ENCODE data around the gene MAFF. TPM values are rescaled to one million over a fixed set of nuclear protein-coding genes. Genes with fewer than 3 reads are reported as not detected.
A peak's percentile ranks its signal among the peaks of the same experiment; 100 is the strongest.

MAFF gene
- total RNA-seq, 1 donor from 2014 or later = 4.5 TPM

- no peaks in the 10 kb centered on the region for H3K9me3 Mint-ChIP-seq
- H3K27ac Mint-ChIP-seq = no peak overlapping the region
- ATAC-seq (ENCODE audit: low read depth) (no peak), DNase-seq (no peak)
- TF ChIP-seq CTCF (IDR thresholded peaks at IDR 0.05) = no peak
- ChIA-PET POLR2A (interaction anchor here (1.0 kb wide), 1 partner anchor 17 kb away, joined by 4 read pairs; the partner anchor contains the start of gene TMEM184B), CTCF (no interaction called here)
- no peak overlapping the region for H3K4me3 Mint-ChIP-seq
- H3K36me3 Mint-ChIP-seq (ENCODE audit: low read depth) = no peaks in the 10 kb centered on the region
- no peaks in the 10 kb centered on the region for H3K27me3 Mint-ChIP-seq
- peaks cover 18% of the 10 kb centered on the region for H3K4me1 Mint-ChIP-seq
- intact Hi-C loops (cut with micrococcal nuclease) = no loop called here
Observed at GRCh38 chr22:38255697-38256096, 53.9 kb downstream of the MAFF start.

GRCh38 chr22:38257181-38257580 lies 55.4 kb downstream of the MAFF start:
- no peak for TF ChIP-seq CTCF (IDR thresholded peaks at IDR 0.05)
- ATAC-seq (ENCODE audit: low read depth) (no peak), DNase-seq (no peak)
- CTCF ChIA-PET = no interaction called here
- Mint-ChIP-seq H3K9me3 (no peaks in the 10 kb centered on the region), H3K4me1 (peaks cover 32% of the 10 kb centered on the region), H3K27me3 (no peaks in the 10 kb centered on the region), H3K36me3 (ENCODE audit: low read depth) (no peaks in the 10 kb centered on the region), H3K27ac (no peak overlapping the region), H3K4me3 (no peak overlapping the region)
- POLR2A ChIA-PET = interaction anchor here (0.7 kb wide), 2 partner anchors 250 to 430 kb away, joined by 6 to 13 read pairs; no protein-coding TSS in a partner anchor
- intact Hi-C loops (cut with micrococcal nuclease) = no loop called here

GRCh38 chr22:38257650-38258250 lies 56.0 kb downstream of the MAFF start:
- no peak for TF ChIP-seq CTCF (IDR thresholded peaks at IDR 0.05)
- Mint-ChIP-seq H3K4me3 (no peak overlapping the region), H3K36me3 (ENCODE audit: low read depth) (no peaks in the 10 kb centered on the region), H3K27me3 (no peaks in the 10 kb centered on the region), H3K9me3 (no peaks in the 10 kb centered on the region), H3K4me1 (peaks cover 35% of the 10 kb centered on the region), H3K27ac (no peak overlapping the region)
- ChIA-PET POLR2A (interaction anchor here (0.7 kb wide), 1 partner anchor 204 kb away, joined by 7 read pairs; no protein-coding TSS in a partner anchor), CTCF (interaction anchor here (1.0 kb wide), 1 partner anchor 101 kb away, joined by 3 read pairs; no protein-coding TSS in a partner anchor)
- no peak for DNase-seq
- no peak for ATAC-seq (ENCODE audit: low read depth)
- intact Hi-C loops (cut with micrococcal nuclease) = no loop called here

- ChIA-PET CTCF (no interaction called here), POLR2A (interaction anchor here (0.9 to 2.1 kb wide), 2 partner anchors 12 to 46 kb away, joined by 4 to 15 read pairs; partner anchors contain the start of gene TMEM184B)
- H3K27ac Mint-ChIP-seq = no peak overlapping the region
- no peaks in the 10 kb centered on the region for H3K27me3 Mint-ChIP-seq
- no peak overlapping the region for H3K4me3 Mint-ChIP-seq
- intact Hi-C loops (cut with micrococcal nuclease) = no loop called here
- H3K9me3 Mint-ChIP-seq = no peaks in the 10 kb centered on the region
- H3K36me3 Mint-ChIP-seq (ENCODE audit: low read depth) = no peaks in the 10 kb centered on the region
- H3K4me1 Mint-ChIP-seq = peaks cover 35% of the 10 kb centered on the region
- DNase-seq = no peak
- no peak for ATAC-seq (ENCODE audit: low read depth)
- no peak for TF ChIP-seq CTCF (IDR thresholded peaks at IDR 0.05)
Observed at GRCh38 chr22:38258895-38259294, 57.1 kb downstream of the MAFF start.

GRCh38 chr22:38259370-38259769 lies 57.6 kb downstream of the MAFF start:
- H3K9me3 Mint-ChIP-seq = no peaks in the 10 kb centered on the region
- peaks cover 35% of the 10 kb centered on the region for H3K4me1 Mint-ChIP-seq
- intact Hi-C loops (cut with micrococcal nuclease) = no loop called here
- ChIA-PET CTCF (no interaction called here), POLR2A (interaction anchor here (0.6 to 2.1 kb wide), 4 partner anchors 12 to 484 kb away, joined by 3 to 15 read pairs (median 6); partner anchors contain the start of gene TMEM184B)
- ATAC-seq (ENCODE audit: low read depth) (no peak), DNase-seq (no peak)
- H3K27me3 Mint-ChIP-seq = no peaks in the 10 kb centered on the region
- no peak for TF ChIP-seq CTCF (IDR thresholded peaks at IDR 0.05)
- peak overlapping the region; percentile 54 for H3K27ac Mint-ChIP-seq
- H3K4me3 Mint-ChIP-seq = no peak overlapping the region
- H3K36me3 Mint-ChIP-seq (ENCODE audit: low read depth) = no peaks in the 10 kb centered on the region
